Transverse colon (tissue), 4 donors: ENCODE measurements around the gene EFR3B.

ENCODE experiments used
- CTCF ChIP-seq, 5 experiments: fragments of 200-600 bp in 3 of 5; fragments of 450-650 bp in 2 of 5; sonication (generic) in 3 of 5; IDR thresholded peaks; 1 replicate in 2 of 5; 2 replicates in 3 of 5; pipeline ENCODE4 v1.5.1; 2016 to 2017; ENCODE audit warnings: antibody characterized with exemption in 5 of 5, inconsistent platforms in 3 of 5, mild to moderate bottlenecking in 2 of 5, moderate library complexity in 1 of 5
- POLR2A ChIP-seq: fragments of 450-650 bp; IDR thresholded peaks from one replicate; pipeline ENCODE4 v1.6.1; 2016; ENCODE audit warnings: antibody characterized with exemption, mild to moderate bottlenecking, moderate library complexity
- POLR2AphosphoS5 ChIP-seq, 3 donors: sonication (generic); formaldehyde crosslinking; IDR thresholded peaks; one replicate each; pipeline ENCODE4 v1.6.1; 2016; ENCODE audit warnings: antibody characterized with exemption in 3 of 3

DNA sequence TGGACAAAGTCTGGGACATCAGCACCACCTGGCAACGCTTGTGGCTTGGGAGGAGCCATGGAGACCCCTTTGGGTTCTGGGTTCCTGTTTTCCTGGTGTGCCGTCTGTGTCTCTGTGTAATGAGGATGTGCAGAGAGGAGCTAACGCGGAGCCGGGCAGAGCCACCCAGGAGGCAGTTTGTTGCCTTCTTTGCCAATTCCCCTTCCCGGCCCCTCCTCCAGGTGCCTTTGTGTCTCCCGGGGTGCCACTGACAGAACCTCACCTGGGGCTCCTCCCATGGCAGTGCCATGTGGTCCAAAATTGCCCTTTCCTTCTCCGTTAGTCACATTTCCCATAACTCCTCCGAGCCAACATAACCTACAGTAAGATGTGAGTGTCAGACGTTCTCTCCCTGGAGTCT, 113.5 kb downstream of the EFR3B start:
- no peak for TF ChIP-seq POLR2AphosphoS5 (IDR thresholded peaks at IDR 0.05)
- no peak for TF ChIP-seq CTCF (IDR thresholded peaks at IDR 0.05)
- no peak for TF ChIP-seq POLR2A
